Measurements from ENCODE around the gene PDCD11. TPM values are rescaled to one million over a fixed set of nuclear protein-coding genes. Genes with fewer than 3 reads are reported as not detected.

Gene PDCD11, protein sequence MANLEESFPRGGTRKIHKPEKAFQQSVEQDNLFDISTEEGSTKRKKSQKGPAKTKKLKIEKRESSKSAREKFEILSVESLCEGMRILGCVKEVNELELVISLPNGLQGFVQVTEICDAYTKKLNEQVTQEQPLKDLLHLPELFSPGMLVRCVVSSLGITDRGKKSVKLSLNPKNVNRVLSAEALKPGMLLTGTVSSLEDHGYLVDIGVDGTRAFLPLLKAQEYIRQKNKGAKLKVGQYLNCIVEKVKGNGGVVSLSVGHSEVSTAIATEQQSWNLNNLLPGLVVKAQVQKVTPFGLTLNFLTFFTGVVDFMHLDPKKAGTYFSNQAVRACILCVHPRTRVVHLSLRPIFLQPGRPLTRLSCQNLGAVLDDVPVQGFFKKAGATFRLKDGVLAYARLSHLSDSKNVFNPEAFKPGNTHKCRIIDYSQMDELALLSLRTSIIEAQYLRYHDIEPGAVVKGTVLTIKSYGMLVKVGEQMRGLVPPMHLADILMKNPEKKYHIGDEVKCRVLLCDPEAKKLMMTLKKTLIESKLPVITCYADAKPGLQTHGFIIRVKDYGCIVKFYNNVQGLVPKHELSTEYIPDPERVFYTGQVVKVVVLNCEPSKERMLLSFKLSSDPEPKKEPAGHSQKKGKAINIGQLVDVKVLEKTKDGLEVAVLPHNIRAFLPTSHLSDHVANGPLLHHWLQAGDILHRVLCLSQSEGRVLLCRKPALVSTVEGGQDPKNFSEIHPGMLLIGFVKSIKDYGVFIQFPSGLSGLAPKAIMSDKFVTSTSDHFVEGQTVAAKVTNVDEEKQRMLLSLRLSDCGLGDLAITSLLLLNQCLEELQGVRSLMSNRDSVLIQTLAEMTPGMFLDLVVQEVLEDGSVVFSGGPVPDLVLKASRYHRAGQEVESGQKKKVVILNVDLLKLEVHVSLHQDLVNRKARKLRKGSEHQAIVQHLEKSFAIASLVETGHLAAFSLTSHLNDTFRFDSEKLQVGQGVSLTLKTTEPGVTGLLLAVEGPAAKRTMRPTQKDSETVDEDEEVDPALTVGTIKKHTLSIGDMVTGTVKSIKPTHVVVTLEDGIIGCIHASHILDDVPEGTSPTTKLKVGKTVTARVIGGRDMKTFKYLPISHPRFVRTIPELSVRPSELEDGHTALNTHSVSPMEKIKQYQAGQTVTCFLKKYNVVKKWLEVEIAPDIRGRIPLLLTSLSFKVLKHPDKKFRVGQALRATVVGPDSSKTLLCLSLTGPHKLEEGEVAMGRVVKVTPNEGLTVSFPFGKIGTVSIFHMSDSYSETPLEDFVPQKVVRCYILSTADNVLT (N-terminal part only)
- total RNA-seq (2022; extraction: Qiagen RNA extraction): 37.3 to 43.9 TPM (median 38.5 TPM) in 5 replicates

DNA sequence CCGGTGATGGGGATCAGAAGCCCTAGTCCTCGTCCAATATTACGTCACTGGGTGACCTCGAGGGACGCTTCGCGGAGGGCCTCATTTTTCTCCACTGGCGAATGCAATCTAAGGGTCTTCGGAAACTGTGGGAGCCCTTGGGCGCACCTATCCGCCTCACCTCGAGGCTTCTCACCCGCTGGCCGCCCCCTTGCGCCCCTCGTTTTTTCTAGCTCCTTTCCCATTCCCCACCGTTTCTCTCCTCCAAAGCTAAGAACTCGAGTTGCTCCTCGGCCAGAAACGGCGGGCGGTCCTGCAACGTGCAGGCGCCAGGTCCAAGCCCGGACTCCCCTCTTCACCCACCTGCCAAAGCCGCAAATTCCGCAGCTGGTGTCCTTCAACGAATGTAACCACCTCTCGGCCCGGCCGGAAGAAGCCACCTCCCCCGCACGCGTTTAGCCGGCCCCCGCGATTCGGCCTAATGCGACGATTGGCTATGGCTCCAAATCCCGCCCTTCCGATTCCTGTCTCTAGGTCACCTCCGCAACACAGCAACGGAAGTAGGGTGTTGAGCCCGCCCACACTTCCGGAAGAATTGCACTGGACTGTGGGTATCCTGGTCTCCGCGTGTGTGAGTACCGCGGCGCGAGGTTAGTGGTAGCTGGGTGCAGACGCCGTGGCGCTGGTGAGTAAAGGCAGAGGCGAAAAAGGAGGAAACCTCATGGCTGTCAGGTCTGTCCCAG is at the start of gene PDCD11, which contains the start of gene ATP5MK:
TSS of gene PDCD11 (plus strand) at position 560 of the 722 bp plus-strand sequence. CDS start 1,801 bp downstream, outside the sequence.
TSS of gene ATP5MK (minus strand) at position 409 of the 722 bp plus-strand sequence. CDS start 4,018 bp downstream, outside the sequence.

DNA sequence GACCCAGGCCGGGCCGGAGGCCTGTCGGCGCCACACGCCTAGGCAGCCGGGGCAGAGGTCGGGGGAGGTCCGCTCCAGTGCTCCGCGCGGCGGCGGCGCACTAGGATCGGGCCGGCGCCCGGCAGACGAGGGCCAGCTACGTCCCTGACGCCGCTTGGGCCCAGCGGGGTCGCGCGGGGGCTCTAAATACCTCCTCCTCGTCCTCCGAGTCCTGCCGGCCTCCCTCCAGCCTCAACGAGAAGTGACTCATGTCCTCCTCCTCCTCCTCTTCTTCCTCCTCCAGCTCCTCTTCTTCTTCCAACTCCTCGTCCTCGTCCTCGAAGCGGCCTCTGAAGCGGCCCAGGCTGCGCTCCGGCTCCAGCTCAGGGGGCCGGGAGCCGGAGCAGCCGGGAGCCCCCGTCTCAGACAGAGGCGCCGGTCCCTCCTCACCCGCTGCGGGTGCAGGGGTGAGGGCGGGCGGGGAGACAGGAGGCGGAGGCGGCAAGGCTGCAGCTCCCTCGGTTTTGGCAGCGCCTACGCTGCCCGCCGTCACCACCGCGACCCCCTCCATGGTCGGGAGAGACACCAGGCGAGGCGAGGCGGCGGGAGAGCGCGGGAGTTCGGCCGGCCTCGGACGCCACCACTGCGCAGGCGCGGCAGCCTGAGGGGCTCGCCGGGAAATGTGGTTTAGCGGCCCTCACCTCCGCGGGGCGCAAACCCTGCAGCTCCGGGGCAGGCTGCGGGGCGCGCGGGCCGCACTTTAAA is 45.7 kb upstream of the PDCD11 start, which contains the start of gene PCGF6:
TSS of gene PCGF6 (minus strand) at position 624 of the 744 bp plus-strand sequence. CDS start at position 550, 74 bp downstream.

DNA sequence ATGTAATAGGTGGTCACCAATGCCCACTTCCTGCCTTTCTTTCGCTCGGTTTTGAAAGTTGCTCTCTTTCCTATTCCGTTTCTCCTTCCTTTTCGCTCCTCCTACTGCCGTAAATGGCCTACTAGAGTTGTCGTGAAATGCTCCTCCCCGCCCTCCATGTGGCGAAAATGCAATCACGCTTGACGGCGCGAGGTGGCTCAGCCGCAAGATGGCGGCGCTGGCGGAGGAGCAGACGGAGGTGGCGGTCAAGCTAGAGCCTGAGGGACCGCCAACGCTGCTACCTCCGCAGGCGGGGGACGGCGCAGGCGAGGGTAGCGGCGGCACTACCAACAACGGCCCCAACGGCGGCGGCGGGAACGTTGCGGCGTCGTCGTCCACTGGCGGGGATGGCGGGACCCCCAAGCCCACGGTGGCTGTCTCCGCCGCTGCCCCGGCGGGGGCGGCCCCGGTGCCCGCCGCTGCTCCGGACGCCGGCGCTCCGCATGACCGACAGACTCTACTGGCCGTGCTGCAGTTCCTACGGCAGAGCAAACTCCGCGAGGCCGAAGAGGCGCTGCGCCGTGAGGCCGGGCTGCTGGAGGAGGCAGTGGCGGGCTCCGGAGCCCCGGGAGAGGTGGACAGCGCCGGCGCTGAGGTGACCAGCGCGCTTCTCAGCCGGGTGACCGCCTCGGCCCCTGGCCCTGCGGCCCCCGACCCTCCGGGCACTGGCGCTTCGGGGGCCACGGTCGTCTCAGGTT is 28.5 kb upstream of the PDCD11 start, which contains the start of gene TAF5:
TSS of gene TAF5 (plus strand) at position 195 of the 737 bp plus-strand sequence. CDS start at position 209, 14 bp downstream.

DNA sequence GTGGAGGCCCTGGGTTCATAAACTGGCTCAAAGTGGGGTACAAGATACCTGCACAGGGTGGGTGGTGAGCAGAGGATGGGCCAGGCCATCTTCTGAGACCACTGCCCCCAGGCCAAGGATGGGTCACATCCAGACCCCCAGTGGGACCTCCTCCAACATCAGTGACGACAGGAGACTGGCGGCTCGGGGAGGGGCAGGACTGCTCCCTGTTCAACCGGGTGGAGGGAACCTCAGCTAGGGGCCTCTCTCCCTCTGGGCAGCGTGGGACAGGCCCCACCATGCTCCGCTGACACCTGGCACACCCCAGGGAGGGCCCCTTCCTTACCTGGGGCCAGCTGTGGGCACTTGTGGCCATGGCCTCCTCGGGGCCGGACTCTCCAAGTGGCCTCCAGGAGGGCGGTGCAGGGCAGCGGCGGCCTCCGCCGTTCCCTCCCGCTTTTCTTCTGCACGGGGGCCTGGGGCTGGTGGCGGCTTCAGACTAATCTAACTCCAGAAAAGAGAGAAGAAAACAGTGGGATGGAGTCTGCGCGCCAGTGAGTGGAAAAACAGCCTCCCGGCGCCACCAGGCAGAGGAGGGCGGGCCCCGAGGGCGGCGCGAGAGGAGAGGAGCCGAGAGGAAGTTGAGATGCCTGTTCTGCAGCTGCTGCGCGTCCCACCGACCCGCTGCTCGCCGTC is 55.5 kb downstream of the PDCD11 start, which contains the start of gene CALHM2:
TSS of gene CALHM2 (minus strand) at position 540 of the 675 bp plus-strand sequence. CDS start 2,429 bp downstream, outside the sequence.

DNA sequence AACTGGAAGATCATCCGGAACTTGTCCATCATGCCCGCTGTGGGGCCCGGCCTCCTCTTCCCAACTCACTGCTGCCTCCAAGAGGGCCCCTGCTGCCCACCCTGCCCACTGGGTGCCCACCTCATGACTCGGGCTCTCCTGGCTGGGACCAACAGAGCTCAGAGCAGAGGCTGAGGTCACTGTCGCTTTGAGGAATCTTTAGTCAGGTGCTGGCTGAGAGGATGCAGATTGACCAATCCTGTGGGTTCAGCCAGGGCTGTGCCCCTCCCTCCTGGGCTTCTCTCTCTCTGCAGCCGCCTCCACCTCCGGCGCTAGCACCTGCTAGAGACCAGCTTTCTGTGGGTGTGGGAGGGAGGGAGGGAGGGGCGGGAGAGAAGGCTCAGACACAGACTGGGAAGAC is 62.3 kb downstream of the PDCD11 start, which contains the start of gene CALHM1:
TSS of gene CALHM1 (minus strand) at position 181 of the 400 bp plus-strand sequence. CDS start at position 32, 149 bp downstream.

DNA sequence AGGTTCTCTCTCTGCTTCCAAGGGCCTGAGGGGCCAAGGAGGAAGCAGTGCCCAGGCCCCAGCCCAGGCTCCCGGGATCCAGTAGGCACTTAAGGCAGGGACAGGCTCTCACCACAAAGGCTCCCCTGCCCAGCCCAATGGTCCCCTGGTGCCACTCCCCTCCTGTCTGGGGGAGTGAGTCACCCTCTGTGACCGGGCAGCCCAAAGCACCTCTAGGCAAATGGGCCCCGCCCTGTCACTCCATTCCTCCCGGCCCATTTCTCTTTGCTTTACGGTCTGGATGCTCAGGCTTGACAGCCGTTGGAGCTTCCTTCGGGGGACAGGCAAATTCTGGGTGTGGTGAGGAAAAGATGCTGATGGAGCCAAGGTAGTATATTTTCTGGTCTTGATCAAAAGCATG is 82.7 kb downstream of the PDCD11 start, which contains the start of gene CALHM3:
TSS of gene CALHM3 (minus strand) at position 106 of the 400 bp plus-strand sequence. CDS start 208 bp downstream, outside the sequence.

DNA sequence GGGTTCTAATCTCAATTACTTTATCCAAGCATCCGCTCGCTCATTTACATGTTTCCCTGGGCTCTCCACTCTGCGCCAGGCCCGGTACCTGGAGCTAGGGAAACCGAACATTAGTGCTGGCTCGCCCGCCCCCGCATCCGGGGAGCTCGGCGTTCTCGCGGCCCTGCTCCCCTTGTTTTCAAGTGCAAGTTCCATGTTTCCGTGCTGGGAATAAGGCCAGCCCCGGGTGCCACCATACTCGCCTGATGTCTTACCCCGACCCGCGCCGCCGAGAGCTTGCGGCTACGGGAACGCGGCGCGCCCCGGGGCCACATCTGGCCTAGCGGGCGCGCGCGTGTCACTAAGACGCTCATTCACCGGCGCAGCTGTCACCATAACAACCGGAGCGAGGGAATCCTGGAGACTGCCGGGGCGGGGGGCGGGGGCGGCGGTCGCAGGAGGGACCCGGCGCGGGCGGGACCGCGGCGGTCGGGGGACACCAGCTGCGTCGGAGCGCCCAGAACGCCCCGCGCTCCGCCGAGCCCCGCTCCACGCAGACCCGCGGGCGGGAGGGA is 97.0 kb downstream of the PDCD11 start, which contains the start of gene NEURL1:
TSS of gene NEURL1 (plus strand) at position 344 of the 554 bp plus-strand sequence. CDS start 683 bp downstream, outside the sequence.

Other genes with a start within 250 kb of the PDCD11 start
- 65.9 to 87.0 TPM (median 71.2 TPM) in 5 replicates for gene NT5C2, start 203.4 kb upstream of the PDCD11 start, total RNA-seq (2022; extraction: Qiagen RNA extraction)
- 0.06 TPM in 1 of 5 replicates, not detected in the others for gene RPEL1, start 150.7 kb upstream of the PDCD11 start, total RNA-seq (2022; extraction: Qiagen RNA extraction)
- 19.1 to 24.4 TPM (median 19.5 TPM) in 5 replicates for gene INA, start 119.5 kb upstream of the PDCD11 start, total RNA-seq (2022; extraction: Qiagen RNA extraction)
- gene PCGF6, start 45.5 kb upstream of the PDCD11 start, total RNA-seq (2022; extraction: Qiagen RNA extraction): 10.1 to 12.0 TPM (median 10.7 TPM) in 5 replicates
- gene TAF5, start 28.6 kb upstream of the PDCD11 start, total RNA-seq (2022; extraction: Qiagen RNA extraction): 2.2 to 3.1 TPM (median 2.9 TPM) in 5 replicates
- gene ATP5MK, start 151 bp upstream of the PDCD11 start, total RNA-seq (2022; extraction: Qiagen RNA extraction): 486 to 546 TPM (median 505 TPM) in 5 replicates
- 4.2 to 5.2 TPM (median 5.1 TPM) in 5 replicates for gene CALHM2, start 55.7 kb downstream of the PDCD11 start, total RNA-seq (2022; extraction: Qiagen RNA extraction)
- not detected in 5 replicates for gene CALHM1, start 62.3 kb downstream of the PDCD11 start, total RNA-seq (2022; extraction: Qiagen RNA extraction)
- gene CALHM3, start 82.6 kb downstream of the PDCD11 start, total RNA-seq (2022; extraction: Qiagen RNA extraction): 0.22 to 0.50 TPM (median 0.41 TPM) in 5 replicates
- 0.40 to 0.97 TPM (median 0.70 TPM) in 5 replicates for gene NEURL1, start 97.1 kb downstream of the PDCD11 start, total RNA-seq (2022; extraction: Qiagen RNA extraction)